IPS-NIHi7 (cell line): ENCODE measurements around the gene ABCG4.

Experiments
- DNase-seq: peaks from one replicate; pipeline ENCODE4 v3.0.0; 2012; ENCODE audit warnings: mixed read lengths; ENCODE audit errors: extremely low spot score

ABCG4 gene

GRCh38 chr11:119205574-119206510 is 57.0 kb downstream of the ABCG4 start, which contains the start of gene CBL:
Gene CBL (plus strand): TSS chr11:119206339. CDS start chr11:119206418, 79 bp downstream.
- peak; percentile 96 for DNase-seq

- peak; percentile 70 for DNase-seq
Measured at GRCh38 chr11:119206511-119207414, 57.9 kb downstream of the ABCG4 start.

- no peak for DNase-seq
Measured at GRCh38 chr11:119207415-119207960, 58.6 kb downstream of the ABCG4 start.

- DNase-seq = no peak
Measured at GRCh38 chr11:119209186-119209585, 60.3 kb downstream of the ABCG4 start.

- DNase-seq = no peak
Measured at GRCh38 chr11:119210050-119210449, 61.2 kb downstream of the ABCG4 start.
